DMS53 treated with DMSO at 0.1 percent for 48 hours (cell line): Measurements from ENCODE around the gene ZBTB20.
A peak's percentile ranks its signal among the peaks of the same experiment; 100 is the strongest.

Experiments
- DNase-seq: peaks from one replicate; lab custom pipeline; 2025; ENCODE audit not compliant: unreplicated experiment; lab: John Stamatoyannopoulos, UW

The ZBTB20 gene

GRCh38 chr3:114498539-114499370 lies 648.3 kb downstream of the ZBTB20 start:
- DNase-seq = peak; percentile 4

DNA sequence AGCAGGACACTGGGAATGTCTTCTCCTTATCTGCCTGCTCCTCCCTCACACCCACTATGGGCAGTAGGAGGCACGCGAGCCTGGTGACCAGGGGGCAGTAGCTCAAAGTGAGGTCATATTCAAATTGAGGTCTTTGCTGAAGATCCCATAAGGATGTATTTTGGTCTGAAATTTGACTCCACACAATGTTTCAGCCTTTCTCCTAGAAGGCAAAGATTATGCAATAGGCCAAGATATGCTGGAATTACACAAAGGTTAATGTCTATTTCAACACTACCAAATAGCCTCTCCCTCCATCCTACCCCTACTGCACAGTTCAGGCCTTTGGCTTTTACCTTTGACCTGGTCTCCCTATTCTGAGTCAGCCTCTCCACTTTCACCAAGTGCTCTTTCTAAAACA lies 650.2 kb downstream of the ZBTB20 start:
- DNase-seq = no peak

- DNase-seq = no peak
These were observed 650.6 kb downstream of the ZBTB20 start for GRCh38 chr3:114496466-114496865.

DNA sequence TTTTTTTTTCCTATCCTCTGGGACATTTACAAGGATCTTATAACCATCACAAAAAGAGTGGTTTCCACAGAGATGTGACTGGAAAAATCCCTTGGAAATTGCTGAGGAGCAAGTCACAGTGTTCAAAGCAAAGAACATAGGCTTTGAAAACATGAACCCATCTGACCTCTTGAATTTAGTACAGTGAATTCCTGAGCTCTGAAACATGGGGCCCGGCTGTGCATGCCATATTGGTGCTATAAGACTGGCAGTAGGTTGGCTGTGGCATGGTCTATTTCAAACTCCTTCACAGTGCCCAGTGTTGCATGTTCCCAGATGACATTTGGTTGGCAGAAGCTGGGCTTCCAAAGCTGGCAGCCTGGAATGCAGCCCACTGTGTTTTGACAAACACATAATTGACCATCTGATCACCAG lies 651.1 kb downstream of the ZBTB20 start:
- no peak for DNase-seq

DNA sequence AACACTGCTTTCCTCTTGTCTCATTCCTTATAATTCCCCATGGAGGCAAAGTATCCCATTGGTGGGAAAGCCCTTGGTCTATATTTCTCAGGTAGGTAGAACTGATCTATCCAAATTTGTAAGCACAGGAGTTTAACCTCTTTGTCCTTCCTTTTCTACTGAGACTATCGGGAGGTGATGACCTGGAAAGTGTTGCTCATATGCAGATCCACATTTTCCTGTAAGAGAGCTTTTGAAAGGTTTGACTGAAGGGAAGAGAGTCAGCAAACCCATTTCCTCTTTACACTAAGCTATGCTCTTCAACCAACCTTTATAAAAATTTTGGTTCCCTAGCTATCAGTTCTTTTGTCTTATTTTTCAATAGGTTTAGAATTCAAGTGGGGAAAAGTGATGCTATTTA lies 652.6 kb downstream of the ZBTB20 start:
- DNase-seq = no peak

- DNase-seq = no peak
These were observed 656.3 kb downstream of the ZBTB20 start for GRCh38 chr3:114490829-114491228.

DNA sequence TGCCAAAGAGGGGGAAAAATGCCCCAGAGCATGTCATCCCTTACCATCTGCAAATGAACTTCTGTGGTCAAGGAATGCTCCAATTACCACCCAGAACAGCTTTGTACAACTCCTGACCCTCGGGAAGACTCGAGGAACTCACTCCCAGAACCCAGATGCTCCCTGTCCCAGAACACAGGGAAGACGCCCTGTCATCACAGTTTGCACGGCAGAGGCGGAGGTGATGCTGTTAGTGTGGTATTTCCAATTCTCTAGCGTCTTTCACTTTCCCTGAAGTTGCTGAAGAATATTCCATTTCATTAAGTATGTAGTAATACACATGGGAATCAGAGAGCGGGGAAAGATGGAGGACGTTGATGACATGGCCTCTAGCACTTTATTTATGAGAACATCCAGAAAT lies 659.6 kb downstream of the ZBTB20 start:
- DNase-seq = no peak

- no peak for DNase-seq
These were observed 662.2 kb downstream of the ZBTB20 start for GRCh38 chr3:114484919-114485318.

DNA sequence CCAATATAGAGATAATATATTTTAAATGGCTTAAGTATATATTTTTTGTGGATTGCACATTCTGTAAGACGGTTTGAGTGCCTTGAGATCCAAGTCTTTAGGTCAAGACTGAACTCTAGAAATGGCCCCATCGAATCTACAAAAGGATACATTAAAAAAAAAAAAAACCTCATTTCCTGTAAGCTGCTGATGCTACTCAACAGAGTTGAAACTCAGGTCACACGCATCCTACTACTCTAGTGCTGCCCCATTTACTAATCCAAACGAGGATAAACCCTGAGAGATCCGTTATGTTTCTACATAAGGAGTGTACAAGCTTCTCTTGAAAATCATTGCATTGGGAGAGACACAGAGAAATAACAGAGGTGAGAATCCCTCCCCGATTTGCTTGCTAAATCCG lies 666.0 kb downstream of the ZBTB20 start:
- no peak for DNase-seq

DNA sequence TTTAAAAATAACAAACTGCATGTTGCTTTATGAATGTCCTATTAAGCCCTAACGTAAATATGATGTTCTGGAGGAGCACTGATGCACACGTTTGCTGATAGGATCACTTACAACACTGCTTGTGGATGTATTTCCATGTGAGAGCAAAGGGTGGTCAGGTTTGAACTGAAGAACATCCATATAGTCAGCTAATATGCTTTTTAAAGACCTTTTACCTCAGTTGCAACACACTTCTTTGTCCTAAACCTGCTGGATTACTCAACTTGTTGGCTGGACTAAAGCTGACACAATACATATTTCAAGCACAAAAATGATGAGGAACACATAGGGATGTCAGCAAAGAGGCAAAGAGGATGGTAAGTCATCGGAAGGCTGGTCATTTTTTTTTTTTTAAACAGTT lies 666.6 kb downstream of the ZBTB20 start:
- no peak for DNase-seq

DNA sequence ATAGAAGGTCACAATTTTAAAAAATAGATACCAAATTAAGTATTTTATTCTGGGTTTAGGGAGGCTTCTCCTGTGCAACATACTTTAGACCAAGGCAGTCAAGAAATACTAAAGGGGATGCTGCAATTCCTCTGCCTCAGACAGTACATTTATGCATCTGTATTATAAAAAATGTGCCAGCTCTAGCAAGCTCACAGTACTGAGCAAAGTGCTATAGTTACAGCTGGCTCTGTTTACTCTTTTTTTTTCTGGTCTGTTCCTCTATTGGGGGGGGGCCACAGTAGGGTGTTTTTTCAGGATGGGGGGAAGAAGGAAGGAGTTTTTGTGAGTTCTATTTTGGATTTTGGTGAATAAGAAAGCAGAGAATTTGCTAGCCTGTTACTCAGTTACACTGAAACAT lies 668.3 kb downstream of the ZBTB20 start:
- no peak for DNase-seq

GRCh38 chr3:114476511-114476910 lies 670.6 kb downstream of the ZBTB20 start:
- no peak for DNase-seq

DNA sequence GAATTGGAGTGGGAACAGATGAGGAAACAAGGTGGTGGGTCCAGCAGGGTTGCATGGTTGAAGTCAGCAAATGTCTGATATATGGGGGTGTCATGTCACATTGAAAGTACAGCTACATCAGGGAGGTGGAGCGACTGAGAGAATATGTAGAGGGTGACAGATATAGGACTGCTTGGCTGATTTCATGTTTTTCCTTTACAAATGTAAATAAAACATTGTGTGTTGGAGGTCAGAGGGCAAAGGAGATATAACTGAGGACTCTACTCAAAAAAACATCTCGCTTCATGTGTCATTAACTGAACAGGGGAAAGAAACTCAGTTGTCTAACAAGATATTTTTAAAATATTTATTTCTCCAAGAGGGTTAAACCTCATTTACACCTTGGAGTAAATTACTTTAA lies 675.6 kb downstream of the ZBTB20 start:
- no peak for DNase-seq

GRCh38 chr3:114469070-114469469 lies 678.0 kb downstream of the ZBTB20 start:
- DNase-seq = no peak

DNA sequence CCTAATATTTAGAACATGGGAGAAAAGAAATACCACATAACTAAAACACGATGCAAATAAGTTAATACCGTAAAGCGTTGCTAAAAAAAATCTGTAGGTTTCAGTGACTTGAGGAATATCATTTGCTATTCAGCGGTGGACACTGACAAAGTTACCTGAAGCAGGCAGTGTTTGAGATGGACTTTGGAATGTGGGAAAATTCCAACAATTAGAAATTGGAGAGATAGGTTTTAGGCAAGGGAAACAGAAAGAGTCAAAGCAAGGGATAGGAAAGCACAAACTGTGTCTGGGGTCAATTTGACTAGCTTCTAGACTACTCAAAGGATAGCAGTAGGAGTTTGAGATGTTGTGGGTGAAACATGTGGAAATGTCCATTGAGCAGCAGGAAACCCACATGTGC lies 680.3 kb downstream of the ZBTB20 start:
- no peak for DNase-seq

GRCh38 chr3:114466251-114466650 lies 680.8 kb downstream of the ZBTB20 start:
- DNase-seq = no peak

DNA sequence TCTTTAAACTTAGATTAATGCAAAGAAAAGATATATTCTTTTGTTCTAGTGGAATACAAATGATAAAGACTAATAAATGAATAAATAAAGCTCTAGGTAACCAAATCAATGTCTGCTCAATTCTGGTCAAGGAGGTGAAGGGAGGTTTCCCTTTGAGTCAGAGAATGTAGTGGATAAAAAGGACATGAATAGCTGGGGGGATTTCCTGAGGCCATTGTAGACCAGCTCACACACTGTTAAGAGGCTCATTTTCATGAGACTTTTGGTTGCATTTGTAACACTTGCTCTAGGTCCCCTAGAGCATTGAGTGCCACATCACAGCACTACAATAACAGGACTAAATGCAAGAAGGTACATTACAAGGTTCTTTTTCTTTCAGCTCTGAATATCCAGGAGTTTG lies 682.5 kb downstream of the ZBTB20 start:
- no peak for DNase-seq

- DNase-seq = no peak
These were observed 684.3 kb downstream of the ZBTB20 start for GRCh38 chr3:114462750-114463149.

DNA sequence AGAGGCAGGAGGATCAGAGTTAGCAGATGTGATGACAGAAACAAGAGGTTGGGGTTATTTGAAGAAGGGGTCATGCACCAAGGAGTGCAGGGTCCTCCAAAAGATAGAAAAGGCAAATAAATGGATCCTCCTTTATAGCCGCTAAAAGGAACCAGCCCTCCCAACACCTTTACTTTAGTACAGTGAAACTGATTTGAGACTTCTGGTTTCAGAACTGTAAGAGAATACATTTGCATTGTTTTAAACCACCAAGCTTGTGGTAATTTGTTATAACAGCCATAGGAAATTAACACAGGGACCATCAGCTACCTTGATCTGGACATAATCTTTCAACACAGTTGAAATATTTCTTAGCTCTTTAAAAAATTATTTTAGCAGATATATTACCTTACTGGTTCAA lies 686.6 kb downstream of the ZBTB20 start:
- DNase-seq = no peak

DNA sequence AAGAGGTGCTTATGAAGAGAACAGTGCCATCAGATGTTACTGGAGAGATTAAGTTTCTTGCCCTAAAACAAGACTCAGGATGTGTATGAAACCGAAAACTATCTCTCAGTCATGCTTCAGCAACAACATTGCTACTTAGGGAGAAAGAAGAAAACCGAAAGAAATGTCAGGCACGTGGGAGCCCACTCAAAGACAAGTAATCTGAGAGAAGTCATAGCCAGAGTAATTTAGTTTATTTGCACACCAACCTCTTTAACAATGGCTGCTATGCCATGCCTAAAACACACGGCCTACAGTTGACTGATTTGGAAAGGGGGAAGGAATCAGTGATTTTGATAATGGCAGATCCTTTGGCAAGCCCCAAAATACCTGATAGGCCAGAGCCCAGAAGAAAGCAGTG lies 690.3 kb downstream of the ZBTB20 start:
- no peak for DNase-seq

DNA sequence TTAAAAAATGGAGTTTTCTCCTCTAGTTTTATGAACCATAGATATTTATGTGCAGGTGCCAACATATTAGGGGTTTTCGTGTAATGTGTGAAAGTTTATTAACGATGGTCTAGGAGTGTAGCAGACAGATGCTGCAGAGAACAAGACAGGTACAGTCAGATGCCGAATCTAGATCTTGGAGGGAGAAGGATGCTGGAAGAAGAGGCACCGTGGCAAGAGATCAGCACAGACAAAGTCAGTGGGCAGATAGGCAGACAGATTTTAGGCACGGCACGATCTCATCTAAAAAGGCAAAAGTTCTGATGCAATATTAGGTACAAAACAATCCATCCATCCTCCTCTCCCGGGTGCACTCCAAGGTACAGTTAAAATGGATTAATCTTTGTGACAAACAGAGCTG lies 691.7 kb downstream of the ZBTB20 start:
- DNase-seq = no peak

DNA sequence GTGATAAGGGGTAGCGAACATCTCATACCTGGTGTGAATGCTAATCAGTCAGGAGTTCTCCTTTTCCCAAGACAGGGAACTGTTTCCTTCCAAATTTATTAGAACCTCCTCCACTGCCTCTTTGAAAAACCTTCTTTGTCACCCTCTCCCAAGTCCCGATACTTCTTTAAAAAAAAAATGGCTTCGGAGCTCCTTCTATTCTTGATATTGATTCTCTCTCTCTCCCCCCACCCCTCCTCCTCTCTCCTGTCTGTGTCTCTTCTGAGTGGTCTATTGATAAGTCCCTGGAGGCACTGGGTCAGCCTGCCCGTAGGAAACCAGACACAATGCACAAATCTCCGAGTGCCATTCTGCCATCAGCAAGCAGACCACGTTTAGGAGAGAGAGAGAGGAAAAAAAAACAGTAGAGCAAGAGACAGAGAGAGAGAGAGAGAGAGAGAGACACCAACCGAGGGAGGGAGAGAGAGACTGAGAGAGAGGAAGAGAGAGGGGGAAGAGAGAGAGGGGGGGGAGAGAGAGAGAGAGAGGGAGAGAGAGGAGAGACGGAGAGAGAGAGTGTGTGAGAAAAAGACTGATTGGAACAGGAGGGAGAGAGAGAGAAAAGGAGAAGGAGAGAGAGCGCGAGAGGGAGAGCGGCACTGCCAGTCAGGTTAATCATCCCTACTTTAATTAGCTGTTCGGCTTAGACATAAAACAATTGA lies 692.4 kb downstream of the ZBTB20 start:
- no peak for DNase-seq

GRCh38 chr3:114453361-114453780 lies 693.7 kb downstream of the ZBTB20 start:
- DNase-seq = no peak
